RWPE1 (cell line): ENCODE measurements around the gene ICAM1.
A peak's percentile ranks its signal among the peaks of the same experiment; 100 is the strongest.

Experiments used
- CTCF ChIA-PET: fragments of 350-600 bp; sonication (Branson Sonifier 250); formaldehyde crosslinking; extraction: SDS; loops from one replicate; lab custom pipeline; 2021; lab: Yijun Ruan, JAX
- POLR2A ChIA-PET: fragments of 400-600 bp; formaldehyde crosslinking; extraction: SDS; loops from one replicate; lab custom pipeline; 2020; ENCODE audit warnings: antibody characterized with exemption; ENCODE audit not compliant: low non-redundant PET; lab: Yijun Ruan, JAX
- DNase-seq: peaks from one replicate; pipeline ENCODE4 v3.0.0; 2012; ENCODE audit warnings: low spot score
- H3K27ac ChIP-seq: fragments of 450-650 bp; 2 replicates; pipeline ENCODE4 v1.5.1; 2017
- CTCF ChIP-seq: fragments of 450-650 bp; conservative IDR thresholded peaks from 2 replicates; pipeline ENCODE4 v1.5.1; 2017; ENCODE audit warnings: low read depth, mild to moderate bottlenecking

ICAM1 gene

GRCh38 chr19:10226376-10227025, 44.4 kb upstream of the ICAM1 start:
- CTCF ChIA-PET = interaction anchor here (0.7 to 1.1 kb wide), 2 partner anchors 19 to 209 kb away, joined by 3 to 8 read pairs; no protein-coding TSS in a partner anchor
- POLR2A ChIA-PET = interaction anchor here (0.6 kb wide), 1 partner anchor 75 kb away, joined by 4 read pairs; no protein-coding TSS in a partner anchor
- H3K27ac ChIP-seq = no peak overlapping the region
- TF ChIP-seq CTCF = no peak
- DNase-seq = no peak

GRCh38 chr19:10227026-10227971, 43.6 kb upstream of the ICAM1 start:
- POLR2A ChIA-PET = interaction anchor here (0.6 kb wide), 2 partner anchors 38 to 76 kb away, joined by 3 to 4 read pairs; no protein-coding TSS in a partner anchor
- no peak overlapping the region for H3K27ac ChIP-seq
- CTCF ChIA-PET = interaction anchor here (0.7 to 2.8 kb wide), 5 partner anchors 23 to 338 kb away, joined by 3 to 12 read pairs (median 5); no protein-coding TSS in a partner anchor
- no peak for TF ChIP-seq CTCF
- DNase-seq = no peak

- POLR2A ChIA-PET = no interaction called here
- no peak overlapping the region for H3K27ac ChIP-seq
Measured at GRCh38 chr19:10228393-10228792, 42.5 kb upstream of the ICAM1 start.

GRCh38 chr19:10228920-10229319, 42.0 kb upstream of the ICAM1 start:
- CTCF ChIA-PET = interaction anchor here (0.6 to 2.8 kb wide), 4 partner anchors 9 to 1839 kb away, joined by 3 to 12 read pairs (median 5); partner anchors contain the start of gene DNMT1
- DNase-seq = peak; percentile 35
- H3K27ac ChIP-seq = no peak overlapping the region
- POLR2A ChIA-PET = interaction anchor here (0.6 kb wide), 1 partner anchor 51 kb away, joined by 3 read pairs; no protein-coding TSS in a partner anchor
- peak; percentile 43 for TF ChIP-seq CTCF

More at GRCh38 chr19:10228393-10228792, 42.5 kb upstream of the ICAM1 start:
- CTCF ChIA-PET = interaction anchor here (0.6 to 2.8 kb wide), 5 partner anchors 8 to 1839 kb away, joined by 3 to 12 read pairs (median 4); no protein-coding TSS in a partner anchor
- no peak for TF ChIP-seq CTCF
- no peak for DNase-seq

GRCh38 chr19:10230173-10230860, 40.6 kb upstream of the ICAM1 start:
- DNase-seq = no peak
- H3K27ac ChIP-seq = peak overlapping the region; percentile 58
- ChIA-PET POLR2A (no interaction called here), CTCF (interaction anchor here (0.6 to 2.8 kb wide), 2 partner anchors 20 to 30 kb away, joined by 3 to 12 read pairs; no protein-coding TSS in a partner anchor)
- TF ChIP-seq CTCF = no peak
